Heart left ventricle (tissue), 13 donors: Measurements from ENCODE around the gene MAGEA4.

Experiments used
- CTCF ChIP-seq, 12 donors: fragments of 200-600 bp; sonication (generic) in 4 of 12; IDR thresholded peaks; one replicate each; pipeline versions ENCODE4 v1.5.0 to v1.8.0; 2018 to 2022; ENCODE audit warnings: antibody characterized with exemption in 12 of 12, mild to moderate bottlenecking in 5 of 12
- POLR2A ChIP-seq, 2 donors: fragments of 450-650 bp; IDR thresholded peaks; one replicate each; pipeline ENCODE4 v1.6.1; 2017; ENCODE audit warnings: antibody characterized with exemption in 2 of 2, mild to moderate bottlenecking in 2 of 2, moderate library complexity in 2 of 2
- donor health status: ischemic (EF 13 %, LVEDD 7.1; RV severe dilation, severe dysfunction).
- donor health status: DM: no; HTN: yes; CAD: no.
- donor health status: DM: no; HTN: no; CAD: no.
- donor health status: ischemic (EF 25% LVEDD 6.9; RV normal size, moderate dysfunction).
- donor health status: ischemic (EF 25% LVEDD 5.7; RV mildly dilated, moderate dysfunction).
- donor health status: ischemic (EF 35%, LVEDD 5.7; RV mildly dilated, moderate dysfunction).
- donor health status: nonischemic (EF 11% LVEDD 7.7; RV severe dilation, severe dysfunction).
- donor health status: DM: yes; HTN: yes; CAD: no.
- donor health status: PGD.
- donor health status: ischemic (EF 29% LVEDD 5.4; RV normal size, mild dysfunction).
- donor health status: nonischemic (EF 23%, LVEDD 6.1; RV moderate dilation, normal function).

GRCh38 chrX:151921866-151922265 is 9.2 kb downstream of the MAGEA4 start:
- TF ChIP-seq CTCF (IDR thresholded peaks at IDR 0.05) (no peak), POLR2A (IDR thresholded peaks at IDR 0.05) (no peak)
